ENCODE measurements around the gene PDXK.

Gene PDXK

DNA sequence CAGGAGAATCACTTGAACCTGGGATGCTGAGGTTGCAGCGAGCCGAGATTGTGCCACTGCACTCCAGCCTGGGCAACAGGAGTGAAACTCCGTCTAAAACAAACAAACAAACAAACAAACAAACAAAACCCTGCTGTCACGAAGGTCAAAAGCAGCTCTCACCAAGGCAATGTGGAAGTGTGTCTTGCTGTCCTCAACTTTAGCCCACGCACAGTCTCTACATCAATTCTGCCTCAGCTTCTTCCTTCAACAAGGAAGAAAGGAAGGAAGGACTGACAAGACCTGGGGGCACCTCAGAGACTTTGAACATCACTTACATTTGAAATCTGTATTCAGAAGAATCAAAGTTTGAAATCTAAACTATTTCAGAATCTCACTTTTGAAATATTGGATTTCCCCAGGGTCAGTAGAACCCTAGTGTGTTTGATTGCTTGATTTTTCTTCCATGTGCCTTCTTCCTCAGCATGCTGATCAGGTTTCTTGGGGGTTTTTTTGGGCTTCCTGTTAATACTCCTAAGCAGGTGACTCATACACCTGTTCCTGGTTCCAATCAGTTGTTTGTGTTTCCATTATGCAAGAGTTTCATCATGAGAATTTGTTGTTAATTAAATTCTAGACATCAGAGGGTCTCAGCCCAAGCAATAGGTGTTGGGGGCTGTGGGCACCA lies 63.6 kb downstream of the PDXK start:
- DNase-seq (ENCODE audit: low read depth): no peak

DNA sequence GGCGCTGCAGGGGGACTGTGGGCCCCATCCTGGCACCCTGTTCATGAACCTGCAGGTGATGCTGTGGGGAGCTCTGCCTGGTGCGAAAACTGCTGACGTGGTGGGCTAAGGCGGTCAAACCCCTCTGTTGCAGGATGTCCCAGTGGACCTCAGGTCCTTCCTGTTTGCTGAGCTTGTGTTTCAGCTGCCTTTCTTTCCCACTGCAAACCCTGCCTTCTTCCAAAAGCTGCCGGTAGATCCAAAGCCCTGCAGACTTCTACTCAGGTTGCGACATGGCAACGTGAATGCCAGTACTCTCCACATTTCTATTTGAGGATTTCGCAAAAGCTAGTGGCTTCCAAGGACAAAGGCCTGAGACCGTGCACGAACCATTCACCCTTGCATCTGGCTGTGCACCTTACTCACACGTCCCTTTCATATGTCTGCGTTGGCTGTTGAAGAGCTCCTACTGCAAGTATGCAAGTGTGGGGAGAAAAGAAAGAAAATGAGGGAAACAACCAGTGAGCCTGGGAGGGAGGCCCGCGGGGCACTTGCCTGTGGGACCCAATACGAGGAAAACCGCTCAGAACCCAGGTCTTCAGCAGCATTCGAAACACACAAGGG lies 64.3 kb downstream of the PDXK start:
- DNase-seq (ENCODE audit: low read depth): peak; percentile 64

DNA sequence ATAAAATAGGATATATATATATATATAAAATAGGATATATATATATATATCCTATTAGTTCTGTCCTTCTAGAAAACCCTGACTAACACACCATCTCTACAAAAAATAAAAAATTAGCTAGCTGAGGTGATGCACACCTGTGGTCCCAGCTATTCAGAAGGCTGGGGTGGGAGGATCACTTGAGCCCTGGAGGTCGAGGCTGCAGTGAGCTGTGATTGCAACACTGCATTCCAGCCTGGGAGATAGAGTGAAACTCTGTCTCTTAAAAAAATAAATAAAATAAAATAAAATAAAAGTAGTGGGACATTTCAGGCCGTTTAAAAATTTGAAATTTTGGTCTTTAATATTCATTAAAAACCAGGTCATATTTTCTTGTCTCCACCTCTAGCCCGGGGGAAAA lies 66.2 kb downstream of the PDXK start:
- DNase-seq (ENCODE audit: low read depth): no peak

- DNase-seq (ENCODE audit: low read depth): no peak
These were observed 67.4 kb downstream of the PDXK start for GRCh38 chr21:43786300-43786806.

DNA sequence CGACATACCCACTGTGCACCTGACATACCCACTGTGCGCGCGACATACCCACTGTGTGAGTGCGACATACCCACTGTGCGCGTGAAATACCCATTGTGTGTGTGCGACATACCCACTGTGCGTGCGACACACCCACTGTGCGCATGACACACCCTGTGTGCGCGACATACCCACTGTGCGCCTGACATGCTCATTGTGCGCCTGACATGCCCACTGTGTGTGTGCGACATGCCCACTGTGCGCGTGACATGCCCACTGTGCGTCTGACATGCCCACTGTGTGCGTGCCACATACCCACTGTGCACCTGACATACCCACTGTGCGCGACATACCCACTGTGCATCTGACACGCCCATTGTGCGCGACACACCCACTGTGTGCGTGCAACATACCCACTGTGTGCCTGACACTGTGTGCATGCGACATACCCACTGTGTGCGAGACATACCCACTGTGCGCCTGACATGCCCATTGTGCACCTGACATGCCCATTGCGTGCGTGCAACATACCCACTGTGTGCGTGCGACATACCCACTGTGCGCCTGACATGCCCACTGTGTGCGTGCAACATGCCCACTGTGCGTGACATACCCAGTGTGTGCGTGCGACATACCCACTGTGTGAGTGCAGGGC lies 68.0 kb downstream of the PDXK start:
- no peak for DNase-seq (ENCODE audit: low read depth)

DNA sequence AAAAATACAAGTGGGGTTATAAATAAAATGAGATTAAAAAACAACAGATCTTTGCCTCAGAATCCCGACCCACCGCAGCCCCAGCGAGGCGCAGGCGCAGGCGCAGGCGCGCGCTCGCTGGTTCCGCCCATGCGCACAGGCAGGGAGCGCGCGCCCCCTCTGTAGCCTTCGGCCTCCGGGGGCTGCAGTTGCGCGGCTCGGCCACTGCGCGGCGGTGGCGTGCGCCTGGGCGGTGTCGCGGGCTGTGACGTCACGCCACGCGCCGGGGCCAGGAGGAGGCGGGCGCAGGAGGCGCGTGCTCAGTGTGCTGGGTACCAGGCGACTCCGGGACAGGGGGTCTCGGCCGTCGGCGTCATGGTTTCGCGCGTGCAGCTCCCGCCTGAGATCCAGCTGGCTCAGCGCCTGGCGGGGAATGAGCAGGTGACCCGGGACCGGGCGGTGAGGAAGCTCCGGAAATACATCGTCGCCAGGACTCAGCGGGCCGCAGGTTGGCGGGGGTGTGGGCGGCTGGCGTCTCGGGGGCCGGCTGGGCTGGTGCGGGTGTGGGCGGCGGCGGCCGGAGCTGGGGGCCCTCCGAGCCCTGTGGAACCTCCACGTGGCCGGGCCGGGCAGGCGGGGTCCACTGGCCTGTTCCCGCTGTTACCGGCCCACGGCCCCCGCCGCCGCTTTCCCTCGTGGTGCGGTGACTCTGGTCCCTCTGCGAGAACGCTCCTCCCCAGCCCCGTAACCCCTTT lies 70.5 kb downstream of the PDXK start, which contains the start of gene RRP1:
Gene RRP1 (plus strand): TSS at position 302 of the 734 bp plus-strand sequence. CDS start 53 bp downstream, at position 355.
- peak; percentile 78 for DNase-seq (ENCODE audit: low read depth)

DNA sequence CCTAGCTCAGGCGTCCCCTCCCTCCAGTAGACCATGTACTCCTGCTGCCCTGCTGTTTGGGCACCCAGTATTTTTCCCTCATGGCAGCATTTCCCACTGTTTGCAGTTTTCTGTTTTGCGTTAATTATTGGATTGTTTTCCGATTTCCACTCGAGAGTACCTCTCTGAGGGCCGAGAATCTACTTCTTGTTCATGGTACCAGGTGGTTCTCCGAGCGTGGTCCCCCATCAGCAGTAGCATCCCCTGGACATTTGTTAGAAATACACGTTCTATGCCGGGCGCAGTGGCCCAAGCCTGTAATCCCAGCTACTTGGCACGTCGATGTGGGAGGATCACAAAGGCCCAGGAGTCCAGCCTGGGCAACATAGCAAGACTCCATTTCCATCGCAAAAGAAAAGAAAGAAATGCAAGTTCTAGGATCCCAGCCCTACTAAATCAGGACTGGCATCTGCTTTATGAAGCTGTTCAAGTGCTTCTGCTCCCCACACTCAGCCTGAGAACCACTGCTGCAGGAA lies 71.1 kb downstream of the PDXK start:
- DNase-seq (ENCODE audit: low read depth): no peak

- no peak for DNase-seq (ENCODE audit: low read depth)
These were observed 73.5 kb downstream of the PDXK start for GRCh38 chr21:43792406-43792805.

DNA sequence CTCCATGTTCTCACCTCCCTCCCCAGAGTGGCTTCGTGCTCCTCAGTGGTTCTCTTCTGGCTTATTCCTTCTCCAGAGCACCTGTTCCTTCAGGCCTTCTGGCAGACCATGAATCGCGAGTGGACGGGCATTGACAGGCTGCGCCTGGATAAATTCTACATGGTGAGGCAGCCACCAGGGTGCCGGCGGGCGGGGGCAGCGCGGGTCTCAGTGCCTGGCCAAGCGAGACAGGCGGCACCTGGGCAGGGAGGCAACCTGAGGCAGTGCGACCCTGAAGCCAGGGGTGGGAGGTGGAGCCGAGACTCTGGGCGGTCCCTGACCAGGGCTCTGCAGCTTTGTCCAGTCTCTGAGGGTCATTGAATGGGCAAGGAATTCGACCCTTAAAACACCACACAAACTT lies 74.3 kb downstream of the PDXK start:
- no peak for DNase-seq (ENCODE audit: low read depth)

DNA sequence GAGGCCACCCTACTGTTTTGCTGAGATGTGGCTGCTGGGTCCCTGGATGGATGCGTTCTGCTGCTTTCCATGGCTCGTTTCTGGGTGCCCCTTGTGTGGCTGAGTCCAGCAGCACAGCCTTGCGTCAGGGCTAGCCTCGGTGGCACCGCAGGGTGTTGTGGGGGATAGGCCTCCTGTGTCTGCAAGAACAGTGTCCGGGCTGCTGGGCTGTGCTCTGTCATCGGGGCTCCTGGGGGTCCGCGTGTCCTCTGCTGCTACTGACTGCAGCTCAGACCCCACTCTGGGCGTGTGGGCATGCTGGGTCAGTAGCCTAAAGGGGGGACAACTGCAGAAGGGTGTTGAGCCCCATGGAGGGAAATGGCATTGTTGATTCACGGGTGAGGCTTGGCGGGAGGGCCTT lies 75.4 kb downstream of the PDXK start:
- no peak for DNase-seq (ENCODE audit: low read depth)

DNA sequence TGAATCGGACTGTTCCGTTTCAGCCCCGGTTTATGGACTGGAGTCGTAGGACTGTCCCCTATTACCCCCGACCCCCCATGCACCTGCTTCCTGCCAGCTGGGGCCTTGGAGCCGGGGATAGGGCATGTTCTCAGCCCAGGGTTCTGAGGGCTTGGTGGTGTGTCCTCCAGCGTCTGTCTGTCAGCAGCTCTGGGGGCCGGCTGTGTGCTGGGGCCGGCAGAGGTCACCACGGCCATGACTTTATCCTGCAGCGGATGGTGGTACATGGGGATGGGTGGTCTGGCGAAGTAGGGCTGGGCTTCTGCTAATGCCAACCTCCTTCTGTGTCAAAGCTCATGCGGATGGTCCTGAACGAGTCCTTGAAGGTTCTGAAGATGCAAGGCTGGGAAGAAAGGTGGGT lies 75.9 kb downstream of the PDXK start:
- DNase-seq (ENCODE audit: low read depth): no peak

GRCh38 chr21:43797415-43797814 lies 78.5 kb downstream of the PDXK start:
- no peak for DNase-seq (ENCODE audit: low read depth)

GRCh38 chr21:43797925-43798715 lies 79.2 kb downstream of the PDXK start:
- no peak for DNase-seq (ENCODE audit: low read depth)

- no peak for DNase-seq (ENCODE audit: low read depth)
These were observed 80.4 kb downstream of the PDXK start for GRCh38 chr21:43799301-43799840.

- no peak for DNase-seq (ENCODE audit: low read depth)
These were observed 81.2 kb downstream of the PDXK start for GRCh38 chr21:43800124-43800523.

DNA sequence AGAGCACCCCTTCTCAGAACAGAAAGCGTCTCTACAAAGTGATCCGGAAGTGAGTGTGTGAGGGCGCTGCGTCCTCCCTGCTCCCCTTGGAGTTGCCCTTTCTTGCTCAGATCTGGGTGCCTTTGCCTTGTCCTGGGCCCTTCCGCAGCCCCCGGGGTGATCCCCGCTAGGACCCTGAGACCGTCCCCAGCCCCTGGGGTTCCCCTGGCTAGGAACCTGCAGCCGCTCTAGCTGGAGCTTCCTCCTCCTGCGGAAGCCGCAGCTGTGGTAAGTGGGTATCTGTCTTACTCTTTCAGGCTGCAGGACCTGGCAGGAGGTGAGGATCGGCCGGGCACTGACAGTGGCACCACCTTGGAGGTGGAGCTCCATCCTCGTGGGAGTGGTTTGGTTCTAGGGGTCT lies 81.6 kb downstream of the PDXK start:
- no peak for DNase-seq (ENCODE audit: low read depth)

DNA sequence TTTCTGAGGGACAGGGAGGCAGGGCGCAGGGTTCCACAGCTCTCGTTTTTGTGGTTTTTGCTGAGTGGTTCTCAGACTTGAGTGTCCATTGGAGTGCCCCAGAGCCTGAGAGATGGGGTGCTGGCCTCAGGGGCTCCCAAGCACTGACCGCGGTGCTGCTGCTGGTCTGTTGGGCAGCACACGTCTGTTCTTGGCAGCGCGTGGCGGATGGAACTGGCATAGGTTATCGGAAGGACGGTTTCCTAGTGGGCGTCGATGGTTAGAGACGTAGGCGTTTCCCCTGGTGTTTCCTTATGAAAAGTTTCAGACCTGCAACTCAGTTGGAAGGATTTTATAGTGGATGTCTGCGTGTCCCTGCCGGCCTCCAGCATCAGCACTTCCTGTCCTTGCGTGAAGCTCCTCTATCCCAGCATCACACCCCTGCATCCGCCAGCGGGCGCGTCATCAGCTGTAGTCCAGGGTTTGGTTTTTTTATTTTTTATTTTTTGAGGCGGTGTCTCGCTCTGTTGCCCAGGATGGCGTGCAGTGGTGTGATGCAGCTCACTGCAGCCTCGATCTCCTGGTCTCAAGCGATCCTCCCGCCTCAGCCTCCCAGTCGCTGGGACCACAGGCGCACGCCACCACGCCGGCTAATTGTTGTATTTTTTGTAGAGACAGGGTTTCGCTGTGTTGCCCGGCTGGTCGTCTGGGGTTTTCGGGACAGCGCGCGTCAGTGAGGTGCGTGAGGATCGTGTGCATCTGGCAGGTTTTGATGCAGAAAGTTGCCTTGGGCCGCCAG lies 82.3 kb downstream of the PDXK start:
- no peak for DNase-seq (ENCODE audit: low read depth)

GRCh38 chr21:43802713-43803313 lies 83.9 kb downstream of the PDXK start:
- no peak for DNase-seq (ENCODE audit: low read depth)

DNA sequence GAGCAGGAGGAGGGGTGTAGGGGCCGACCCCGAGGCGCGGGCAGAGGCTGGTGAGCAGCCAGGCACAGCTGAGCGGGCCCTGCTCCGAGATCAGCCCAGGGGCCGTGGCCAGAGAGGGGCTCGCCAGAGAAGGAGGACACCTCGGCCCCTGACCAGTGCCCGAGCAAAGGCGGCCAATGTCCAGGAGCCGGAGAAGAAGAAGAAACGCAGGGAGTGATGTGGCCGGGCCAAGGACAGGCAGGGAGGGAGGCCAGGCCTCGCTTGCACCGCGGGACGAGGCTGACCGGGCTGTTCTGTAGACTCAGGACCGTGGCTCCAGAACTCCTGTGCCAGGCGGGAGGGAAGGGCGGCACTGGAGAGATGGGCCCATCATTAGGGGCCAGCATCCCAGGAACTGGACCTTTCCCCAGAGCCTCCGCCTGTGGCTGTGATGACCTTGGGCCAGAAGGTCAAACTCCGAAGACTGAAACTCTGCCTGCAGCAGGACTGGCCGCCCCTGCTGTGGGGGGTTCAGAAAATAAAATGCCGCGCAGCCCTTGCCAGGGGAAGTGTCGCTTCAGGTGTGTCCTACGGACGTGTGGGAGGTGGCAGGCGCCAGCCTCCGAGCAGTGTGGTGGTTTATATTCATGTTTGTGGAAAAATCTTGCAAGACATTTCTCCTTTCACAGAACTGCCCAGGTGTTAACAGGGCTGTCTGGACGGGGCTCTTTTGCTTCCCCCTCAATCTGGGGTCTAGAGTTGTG lies 84.8 kb downstream of the PDXK start:
- DNase-seq (ENCODE audit: low read depth): no peak
